CD14-positive monocyte (primary cell): ENCODE results near the gene MAD2L1BP. TPM values are rescaled to one million over a fixed set of nuclear protein-coding genes. Genes with fewer than 3 reads are reported as not detected.

Experiments used
- DNase-seq, 3 donors: peaks; one replicate each; pipeline ENCODE4 v3.0.0-alpha.2; 2011 to 2022
- H2AFZ ChIP-seq: 2 replicates; pipeline ENCODE4 v1.6.0; 2012; ENCODE audit warnings: mild to moderate bottlenecking, low read depth, low read length, inconsistent platforms; ENCODE audit not compliant: insufficient read depth, poor library complexity, severe bottlenecking
- H3K27ac ChIP-seq, 2 donors: 1 replicate in 1 of 2; 2 replicates in 1 of 2; pipeline ENCODE4 v1.5.1; 2012 to 2013; ENCODE audit warnings: low read length in 2 of 2, control low read depth in 1 of 2, inconsistent platforms in 1 of 2, low read depth in 1 of 2, mild to moderate bottlenecking in 1 of 2
- H3K27me3 ChIP-seq, 2 donors: one replicate each; pipeline versions ENCODE4 v1.6.0 to v1.6.1; 2011 to 2013; ENCODE audit warnings: low read length in 2 of 2; ENCODE audit not compliant: control insufficient read depth in 2 of 2, insufficient read depth in 2 of 2
- H3K36me3 ChIP-seq, 2 donors: replicated peaks in 1 of 2; 1 replicate in 1 of 2; 2 replicates in 1 of 2; pipeline versions ENCODE4 v1.5.1 to v1.6.1; 2012 to 2013; ENCODE audit warnings: low read length in 2 of 2, control low read depth in 1 of 2, inconsistent platforms in 1 of 2, mild to moderate bottlenecking in 1 of 2; ENCODE audit not compliant: insufficient read depth in 2 of 2, control insufficient read depth in 1 of 2
- H3K4me1 ChIP-seq, 2 donors: 1 replicate in 1 of 2; 2 replicates in 1 of 2; pipeline versions ENCODE4 v1.5.1 to v1.6.1; 2012 to 2013; ENCODE audit warnings: low read length in 2 of 2, control low read depth in 1 of 2, inconsistent platforms in 1 of 2, mild to moderate bottlenecking in 1 of 2, moderate library complexity in 1 of 2; ENCODE audit not compliant: insufficient read depth in 2 of 2, control insufficient read depth in 1 of 2
- H3K4me2 ChIP-seq: replicated peaks from 2 replicates; pipeline ENCODE3; 2012; ENCODE audit warnings: low read length, moderate library complexity, mild to moderate bottlenecking; ENCODE audit not compliant: poor library complexity, severe bottlenecking; ENCODE audit errors: extremely low read depth
- H3K4me3 ChIP-seq, 3 experiments: fragments of 200-600 bp in 1 of 3; sonication (generic) in 1 of 3; replicated peaks in 1 of 3; 1 replicate in 2 of 3; 2 replicates in 1 of 3; pipeline ENCODE4 v1.5.1; 2011 to 2013; ENCODE audit warnings: low read length in 3 of 3, mild to moderate bottlenecking in 3 of 3, control low read depth in 2 of 3, low read depth in 2 of 3, inconsistent platforms in 1 of 3, moderate library complexity in 1 of 3
- H3K79me2 ChIP-seq: 2 replicates; pipeline ENCODE4 v1.6.0; 2012; ENCODE audit warnings: mild to moderate bottlenecking, control low read depth, inconsistent platforms, low read length, moderate library complexity; ENCODE audit not compliant: insufficient read depth
- H3K9ac ChIP-seq: 2 replicates; pipeline ENCODE4 v1.6.0; 2017; ENCODE audit warnings: low read length, mild to moderate bottlenecking; ENCODE audit not compliant: insufficient read depth, poor library complexity, severe bottlenecking
- H3K9me3 ChIP-seq, 2 donors: replicated peaks in 1 of 2; 1 replicate in 1 of 2; 2 replicates in 1 of 2; pipeline versions ENCODE4 v1.5.1 to v1.6.1; 2012 to 2013; ENCODE audit warnings: low read length in 2 of 2, control low read depth in 1 of 2; ENCODE audit not compliant: control insufficient read depth in 1 of 2, insufficient read depth in 1 of 2
- H4K20me1 ChIP-seq: 2 replicates; pipeline ENCODE4 v1.6.0; 2012; ENCODE audit warnings: mild to moderate bottlenecking, low read length, control low read depth, moderate library complexity; ENCODE audit not compliant: insufficient read depth
- H3K27ac Mint-ChIP-seq, 7 donors: one replicate each; pipeline ENCODE4 v1.8.0; 2020; ENCODE audit warnings: mild to moderate bottlenecking in 7 of 7, mixed read lengths in 7 of 7, moderate library complexity in 6 of 7, inconsistent platforms in 2 of 7
- H3K27me3 Mint-ChIP-seq, 3 donors: one replicate each; pipeline ENCODE4 v1.8.0; 2021 to 2022; ENCODE audit warnings: low read depth in 3 of 3, mild to moderate bottlenecking in 3 of 3, mixed read lengths in 3 of 3, moderate library complexity in 3 of 3, inconsistent platforms in 1 of 3
- H3K36me3 Mint-ChIP-seq, 2 donors: one replicate each; pipeline ENCODE4 v1.8.0; 2020; ENCODE audit warnings: mixed read lengths in 2 of 2, inconsistent platforms in 1 of 2, mild to moderate bottlenecking in 1 of 2
- H3K4me1 Mint-ChIP-seq: one replicate; pipeline ENCODE4 v1.8.0; 2020; ENCODE audit warnings: mild to moderate bottlenecking, mixed read lengths
- H3K4me3 Mint-ChIP-seq, 2 donors: one replicate each; pipeline ENCODE4 v1.8.0; 2020; ENCODE audit warnings: mild to moderate bottlenecking in 2 of 2, mixed read lengths in 2 of 2, moderate library complexity in 1 of 2
- H3K9me3 Mint-ChIP-seq, 7 donors: one replicate each; pipeline ENCODE4 v1.8.0; 2020 to 2022; ENCODE audit warnings: mixed read lengths in 7 of 7, mild to moderate bottlenecking in 6 of 7, moderate library complexity in 6 of 7, inconsistent platforms in 2 of 7
- WGBS: methylation state at CpG from one replicate; pipeline ENCODE4 v1.1.5; 2013; ENCODE audit warnings: missing lambda C conversion rate; ENCODE audit not compliant: insufficient coverage; 5-methylcytosine and 5-hydroxymethylcytosine counted together
- intact Hi-C, 2 donors: fragments of 100-400 bp; cut with micrococcal nuclease; formaldehyde crosslinking; loops; one replicate each; pipeline versions ENCODE4 v1.15.0 to v1.15.1; 2023
- polyA plus RNA-seq, 3 donors: library from polyadenylated mRNA; depleted of rRNA in 1 of 3; unstranded in 2 of 3; stranded (reverse) in 1 of 3; fragments of 300-500 nt in 2 of 3; fragments of >200 nt in 1 of 3; fragmentation: Illumina TruSeq in 2 of 3; gene quantifications; 1 replicate in 2 of 3; 2 replicates in 1 of 3; pipeline ENCODE4 v1.2.3, GENCODE V29; 2012 to 2021
- TF ChIP-seq, protein P1 (sequence below): fragments of 200-600 bp; IDR thresholded peaks from one replicate; pipeline ENCODE4 v1.8.0; 2022; ENCODE audit warnings: antibody characterized with exemption, mild to moderate bottlenecking

Gene MAD2L1BP
- polyA plus RNA-seq, 3 donors: 17.3 to 33.5 (median 26.5) TPM

GRCh38 chr6:43687079-43687436 lies 51.4 kb downstream of the MAD2L1BP start:
- peaks cover 5 to 11% (median 8%) of the 10 kb centered on the region in 3 donors for H3K27me3 Mint-ChIP-seq
- peaks cover 33% of the 10 kb centered on the region for H3K4me1 Mint-ChIP-seq
- Histone ChIP-seq H3K4me2 (peak overlapping the region; percentile 93), H3K9ac (peak overlapping the region; percentile 89), H3K4me3 (peak overlapping the region; percentile 80 to 98 (median 93)), H3K79me2 (peaks cover 49% of the 10 kb centered on the region), H4K20me1 (peaks cover 27% of the 10 kb centered on the region), H3K36me3 (peaks cover 0 to 15% of the 10 kb centered on the region in 2 donors), H3K4me1 (peaks cover 24 to 30% of the 10 kb centered on the region in 2 donors), H3K9me3 (no peaks in the 10 kb centered on the region), H3K27ac (peak overlapping the region; percentile 66 to 95), H2AFZ (peak overlapping the region; percentile 99), H3K27me3 (peaks cover 2 to 7% of the 10 kb centered on the region in 2 donors)
- H3K4me3 Mint-ChIP-seq: peak overlapping the region; percentile 92 to 97
- H3K27ac Mint-ChIP-seq: peak overlapping the region; percentile 90 to 97 (median 95)
- peaks cover 17% of the 10 kb centered on the region in 2 donors for H3K36me3 Mint-ChIP-seq
- TF ChIP-seq, protein P1, sequence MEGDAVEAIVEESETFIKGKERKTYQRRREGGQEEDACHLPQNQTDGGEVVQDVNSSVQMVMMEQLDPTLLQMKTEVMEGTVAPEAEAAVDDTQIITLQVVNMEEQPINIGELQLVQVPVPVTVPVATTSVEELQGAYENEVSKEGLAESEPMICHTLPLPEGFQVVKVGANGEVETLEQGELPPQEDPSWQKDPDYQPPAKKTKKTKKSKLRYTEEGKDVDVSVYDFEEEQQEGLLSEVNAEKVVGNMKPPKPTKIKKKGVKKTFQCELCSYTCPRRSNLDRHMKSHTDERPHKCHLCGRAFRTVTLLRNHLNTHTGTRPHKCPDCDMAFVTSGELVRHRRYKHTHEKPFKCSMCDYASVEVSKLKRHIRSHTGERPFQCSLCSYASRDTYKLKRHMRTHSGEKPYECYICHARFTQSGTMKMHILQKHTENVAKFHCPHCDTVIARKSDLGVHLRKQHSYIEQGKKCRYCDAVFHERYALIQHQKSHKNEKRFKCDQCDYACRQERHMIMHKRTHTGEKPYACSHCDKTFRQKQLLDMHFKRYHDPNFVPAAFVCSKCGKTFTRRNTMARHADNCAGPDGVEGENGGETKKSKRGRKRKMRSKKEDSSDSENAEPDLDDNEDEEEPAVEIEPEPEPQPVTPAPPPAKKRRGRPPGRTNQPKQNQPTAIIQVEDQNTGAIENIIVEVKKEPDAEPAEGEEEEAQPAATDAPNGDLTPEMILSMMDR: no peak
- 17% methylated on average over 1 of the region's 10 CpGs for WGBS
- no peak for DNase-seq
- intact Hi-C loops: loop anchor here in 1 of 2 donors (5.0 kb wide), 1 partner anchor 35 kb away; no protein-coding TSS in a partner anchor
- no peaks in the 10 kb centered on the region for H3K9me3 Mint-ChIP-seq

DNA sequence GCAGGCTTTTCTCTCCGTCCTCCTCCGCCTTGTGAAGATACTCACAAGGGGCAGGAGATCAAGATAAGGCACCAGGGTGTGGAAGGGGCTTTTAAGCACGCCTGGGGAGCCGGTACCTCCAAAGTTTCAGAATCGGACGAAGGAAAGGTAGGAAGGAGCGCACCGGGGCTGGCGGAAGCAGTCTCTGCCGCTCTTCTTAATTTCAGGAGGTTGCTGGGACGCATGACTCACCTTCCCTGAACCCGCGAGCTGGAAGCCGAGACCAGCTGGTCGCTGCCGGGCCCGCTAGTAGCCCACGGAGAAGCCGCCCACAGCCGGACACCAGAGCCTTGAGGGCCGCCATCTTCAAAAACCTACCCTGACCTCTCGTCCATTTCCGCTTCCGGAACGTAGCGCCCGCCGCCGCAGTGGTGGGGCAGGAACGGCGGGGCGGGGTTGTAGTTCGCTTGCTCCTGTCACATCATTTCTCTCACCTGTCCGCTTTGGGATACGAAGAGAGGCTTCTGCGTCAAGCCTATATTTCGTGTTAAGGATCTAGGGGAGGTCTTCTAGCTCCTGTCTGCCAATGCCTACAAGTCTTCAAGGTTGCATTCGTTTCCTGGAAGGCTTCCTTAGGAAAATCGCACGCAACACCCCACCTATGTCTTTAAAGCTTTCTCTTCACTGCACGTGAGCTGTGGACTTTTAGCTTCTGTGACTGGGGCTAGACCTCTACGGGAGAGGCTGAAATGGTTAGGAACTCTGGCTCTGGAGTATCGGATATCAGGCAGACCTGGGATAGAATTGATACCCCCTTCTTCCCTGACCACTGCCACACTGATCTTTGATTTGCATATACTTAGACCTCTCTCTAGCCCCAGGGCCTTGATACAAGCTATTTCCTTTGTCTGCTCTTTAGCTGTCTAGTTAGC lies 52.1 kb downstream of the MAD2L1BP start, which contains the start of gene MRPS18A:
MRPS18A (minus strand) TSS at position 355 of the 911 bp plus-strand sequence; CDS start at position 343, 12 bp downstream.
- peak within 1 kb of the TSS; percentile 99 for H2AFZ ChIP-seq
- peaks cover 33% of the 10 kb centered on the region for H3K4me1 Mint-ChIP-seq
- TF ChIP-seq, protein P1: no peak
- peak within 1 kb of the TSS; percentile 89 for H3K9ac ChIP-seq
- peak within 1 kb of the TSS; percentile 92 to 97 for H3K4me3 Mint-ChIP-seq
- H3K36me3 Mint-ChIP-seq: peaks cover 12 to 13% of the 10 kb centered on the region in 2 donors
- H3K9me3 Mint-ChIP-seq: peaks cover 0 to 3% (median 0%) of the 10 kb centered on the region in 7 donors
- H3K36me3 ChIP-seq: peaks cover 0 to 9% of the 10 kb centered on the region in 2 donors
- H3K27ac Mint-ChIP-seq: peak within 1 kb of the TSS; percentile 90 to 97 (median 95)
- peak within 1 kb of the TSS; percentile 66 to 95 for H3K27ac ChIP-seq
- intact Hi-C loops: loop anchor here in 1 of 2 donors (5.0 kb wide), 1 partner anchor 35 kb away; no protein-coding TSS in a partner anchor
- H3K9me3 ChIP-seq: no peaks in the 10 kb centered on the region
- WGBS: 3% methylated on average over 20 of the region's 43 CpGs
- peak; percentile 70 to 85 (median 73) for DNase-seq
- H3K4me1 ChIP-seq: peaks cover 24 to 30% of the 10 kb centered on the region in 2 donors
- peaks cover 21% of the 10 kb centered on the region for H4K20me1 ChIP-seq
- H3K27me3 Mint-ChIP-seq: peaks cover 6 to 14% (median 11%) of the 10 kb centered on the region in 3 donors
- H3K4me3 ChIP-seq: peak within 1 kb of the TSS; percentile 80 to 98 (median 93)
- peaks cover 43% of the 10 kb centered on the region for H3K79me2 ChIP-seq
- H3K27me3 ChIP-seq: peaks cover 2 to 7% of the 10 kb centered on the region in 2 donors
- peak within 1 kb of the TSS; percentile 93 for H3K4me2 ChIP-seq
